ENCODE results near the gene CLEC16A.

Gene CLEC16A

GRCh38 chr16:11178424-11178823 is 234.1 kb downstream of the CLEC16A start:
- H3K4me2 ChIP-seq (ENCODE audit: insufficient read depth, low read length), result no peak overlapping the region
- H3K9ac ChIP-seq (ENCODE audit: low read depth, low read length), result no peak overlapping the region

GRCh38 chr16:11179574-11179973 is 235.2 kb downstream of the CLEC16A start:
- Histone ChIP-seq H2AFZ (ENCODE audit: low read depth, low read length) (no peak overlapping the region), H3K79me2 (ENCODE audit: insufficient read depth, low read length) (no peaks in the 10 kb centered on the region), H3K4me1 (ENCODE audit: insufficient read depth, low read length) (peaks cover 36% of the 10 kb centered on the region), H3K9me3 (ENCODE audit: insufficient read depth, low read length, severe bottlenecking) (no peaks in the 10 kb centered on the region), H3K27me3 (ENCODE audit: insufficient read depth, low read length, poor library complexity) (no peaks in the 10 kb centered on the region), H3K9ac (ENCODE audit: low read depth, low read length) (no peak overlapping the region), H3K4me2 (ENCODE audit: insufficient read depth, low read length) (no peak overlapping the region), H3K27ac (ENCODE audit: low read length) (peak overlapping the region; percentile 61), H3K36me3 (ENCODE audit: insufficient read depth, low read length) (peaks cover 38% of the 10 kb centered on the region), H3K4me3 (ENCODE audit: low read depth in 1 of 2, low read length in 2 of 2) (no peak overlapping the region), H4K20me1 (ENCODE audit: insufficient read depth, low read length) (no peaks in the 10 kb centered on the region)
- TF ChIP-seq EZH2 (IDR thresholded peaks at IDR 0.05; ENCODE audit: borderline replicate concordance, low read depth, low read length, severe bottlenecking), result no peak
- TF ChIP-seq, protein P1, sequence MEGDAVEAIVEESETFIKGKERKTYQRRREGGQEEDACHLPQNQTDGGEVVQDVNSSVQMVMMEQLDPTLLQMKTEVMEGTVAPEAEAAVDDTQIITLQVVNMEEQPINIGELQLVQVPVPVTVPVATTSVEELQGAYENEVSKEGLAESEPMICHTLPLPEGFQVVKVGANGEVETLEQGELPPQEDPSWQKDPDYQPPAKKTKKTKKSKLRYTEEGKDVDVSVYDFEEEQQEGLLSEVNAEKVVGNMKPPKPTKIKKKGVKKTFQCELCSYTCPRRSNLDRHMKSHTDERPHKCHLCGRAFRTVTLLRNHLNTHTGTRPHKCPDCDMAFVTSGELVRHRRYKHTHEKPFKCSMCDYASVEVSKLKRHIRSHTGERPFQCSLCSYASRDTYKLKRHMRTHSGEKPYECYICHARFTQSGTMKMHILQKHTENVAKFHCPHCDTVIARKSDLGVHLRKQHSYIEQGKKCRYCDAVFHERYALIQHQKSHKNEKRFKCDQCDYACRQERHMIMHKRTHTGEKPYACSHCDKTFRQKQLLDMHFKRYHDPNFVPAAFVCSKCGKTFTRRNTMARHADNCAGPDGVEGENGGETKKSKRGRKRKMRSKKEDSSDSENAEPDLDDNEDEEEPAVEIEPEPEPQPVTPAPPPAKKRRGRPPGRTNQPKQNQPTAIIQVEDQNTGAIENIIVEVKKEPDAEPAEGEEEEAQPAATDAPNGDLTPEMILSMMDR (IDR thresholded peaks at IDR 0.05; ENCODE audit: borderline replicate concordance, extremely low read depth, low read length, poor library complexity, severe bottlenecking), result no peak
- ATAC-seq (ENCODE audit: insufficient read depth, low read depth) (no peak), DNase-seq (no peak)

More at GRCh38 chr16:11178424-11178823, 234.1 kb downstream of the CLEC16A start:
- DNase-seq (no peak), ATAC-seq (ENCODE audit: insufficient read depth, low read depth) (no peak)
- Histone ChIP-seq H3K4me1 (ENCODE audit: insufficient read depth, low read length) (peaks cover 37% of the 10 kb centered on the region), H3K27ac (ENCODE audit: low read length) (peak overlapping the region; percentile 55), H3K9me3 (ENCODE audit: insufficient read depth, low read length, severe bottlenecking) (no peaks in the 10 kb centered on the region), H3K27me3 (ENCODE audit: insufficient read depth, low read length, poor library complexity) (no peaks in the 10 kb centered on the region), H4K20me1 (ENCODE audit: insufficient read depth, low read length) (no peaks in the 10 kb centered on the region), H2AFZ (ENCODE audit: low read depth, low read length) (no peak overlapping the region), H3K36me3 (ENCODE audit: insufficient read depth, low read length) (peaks cover 48% of the 10 kb centered on the region), H3K79me2 (ENCODE audit: insufficient read depth, low read length) (no peaks in the 10 kb centered on the region), H3K4me3 (ENCODE audit: low read depth in 1 of 2, low read length in 2 of 2) (no peak overlapping the region)
- TF ChIP-seq EZH2 (IDR thresholded peaks at IDR 0.05; ENCODE audit: borderline replicate concordance, low read depth, low read length, severe bottlenecking), result no peak
- TF ChIP-seq, protein P1 (IDR thresholded peaks at IDR 0.05; ENCODE audit: borderline replicate concordance, extremely low read depth, low read length, poor library complexity, severe bottlenecking), result no peak

- H3K79me2 ChIP-seq (ENCODE audit: insufficient read depth, low read length), result no peaks in the 10 kb centered on the region
- no peak for ATAC-seq (ENCODE audit: insufficient read depth, low read depth)
- no peak for DNase-seq
- H3K4me1 ChIP-seq (ENCODE audit: insufficient read depth, low read length), result peaks cover 26% of the 10 kb centered on the region
- H3K4me2 ChIP-seq (ENCODE audit: insufficient read depth, low read length), result no peak overlapping the region
- H3K9ac ChIP-seq (ENCODE audit: low read depth, low read length), result no peak overlapping the region
- TF ChIP-seq, protein P1 (IDR thresholded peaks at IDR 0.05; ENCODE audit: borderline replicate concordance, extremely low read depth, low read length, poor library complexity, severe bottlenecking), result no peak
- TF ChIP-seq EZH2 (IDR thresholded peaks at IDR 0.05; ENCODE audit: borderline replicate concordance, low read depth, low read length, severe bottlenecking), result no peak
- no peak overlapping the region for H3K4me3 ChIP-seq (ENCODE audit: low read depth in 1 of 2, low read length in 2 of 2)
- no peaks in the 10 kb centered on the region for H3K27me3 ChIP-seq (ENCODE audit: insufficient read depth, low read length, poor library complexity)
- H4K20me1 ChIP-seq (ENCODE audit: insufficient read depth, low read length), result no peaks in the 10 kb centered on the region
- peaks cover 38% of the 10 kb centered on the region for H3K36me3 ChIP-seq (ENCODE audit: insufficient read depth, low read length)
- no peaks in the 10 kb centered on the region for H3K9me3 ChIP-seq (ENCODE audit: insufficient read depth, low read length, severe bottlenecking)
- H2AFZ ChIP-seq (ENCODE audit: low read depth, low read length), result no peak overlapping the region
- peak overlapping the region; percentile 62 for H3K27ac ChIP-seq (ENCODE audit: low read length)
Observed at GRCh38 chr16:11180489-11180888, 236.1 kb downstream of the CLEC16A start.
